Measurements from ENCODE around the gene HBE1. TPM values are rescaled to one million over a fixed set of nuclear protein-coding genes. Genes with fewer than 3 reads are reported as not detected.

The HBE1 gene
- total RNA-seq, 1 donor from 2014 or later, result 1.3 TPM

DNA sequence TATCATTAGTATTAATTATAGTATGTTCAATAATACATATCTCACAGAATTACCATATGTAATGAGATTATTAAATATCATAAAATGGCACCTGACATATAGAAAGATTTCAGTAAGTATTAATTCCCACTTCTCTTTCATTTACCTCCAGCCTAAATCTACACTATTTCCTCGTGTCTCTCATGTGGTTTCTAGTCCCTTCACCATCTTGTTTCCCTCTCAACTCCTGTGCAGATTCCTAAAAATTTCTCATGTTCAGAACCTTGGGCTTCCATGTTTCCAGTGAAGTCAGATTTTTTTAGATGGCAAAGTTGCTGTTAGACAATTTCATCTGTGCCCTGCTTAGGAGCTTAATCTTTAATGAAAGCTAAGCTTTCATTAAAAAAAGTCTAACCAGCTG is 14.1 kb upstream of the HBE1 start:
- Mint-ChIP-seq H3K27ac (no peak overlapping the region), H3K36me3 (no peaks in the 10 kb centered on the region), H3K27me3 (no peaks in the 10 kb centered on the region), H3K4me3 (no peak overlapping the region), H3K4me1 (ENCODE audit: unreplicated experiment) (no peaks in the 10 kb centered on the region), H3K9me3 (no peaks in the 10 kb centered on the region)
- DNase-seq (ENCODE audit: extremely low spot score, unreplicated experiment), result no peak
- TF ChIP-seq, protein P1, sequence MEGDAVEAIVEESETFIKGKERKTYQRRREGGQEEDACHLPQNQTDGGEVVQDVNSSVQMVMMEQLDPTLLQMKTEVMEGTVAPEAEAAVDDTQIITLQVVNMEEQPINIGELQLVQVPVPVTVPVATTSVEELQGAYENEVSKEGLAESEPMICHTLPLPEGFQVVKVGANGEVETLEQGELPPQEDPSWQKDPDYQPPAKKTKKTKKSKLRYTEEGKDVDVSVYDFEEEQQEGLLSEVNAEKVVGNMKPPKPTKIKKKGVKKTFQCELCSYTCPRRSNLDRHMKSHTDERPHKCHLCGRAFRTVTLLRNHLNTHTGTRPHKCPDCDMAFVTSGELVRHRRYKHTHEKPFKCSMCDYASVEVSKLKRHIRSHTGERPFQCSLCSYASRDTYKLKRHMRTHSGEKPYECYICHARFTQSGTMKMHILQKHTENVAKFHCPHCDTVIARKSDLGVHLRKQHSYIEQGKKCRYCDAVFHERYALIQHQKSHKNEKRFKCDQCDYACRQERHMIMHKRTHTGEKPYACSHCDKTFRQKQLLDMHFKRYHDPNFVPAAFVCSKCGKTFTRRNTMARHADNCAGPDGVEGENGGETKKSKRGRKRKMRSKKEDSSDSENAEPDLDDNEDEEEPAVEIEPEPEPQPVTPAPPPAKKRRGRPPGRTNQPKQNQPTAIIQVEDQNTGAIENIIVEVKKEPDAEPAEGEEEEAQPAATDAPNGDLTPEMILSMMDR (conservative IDR thresholded peaks at IDR 0.05), result no peak

DNA sequence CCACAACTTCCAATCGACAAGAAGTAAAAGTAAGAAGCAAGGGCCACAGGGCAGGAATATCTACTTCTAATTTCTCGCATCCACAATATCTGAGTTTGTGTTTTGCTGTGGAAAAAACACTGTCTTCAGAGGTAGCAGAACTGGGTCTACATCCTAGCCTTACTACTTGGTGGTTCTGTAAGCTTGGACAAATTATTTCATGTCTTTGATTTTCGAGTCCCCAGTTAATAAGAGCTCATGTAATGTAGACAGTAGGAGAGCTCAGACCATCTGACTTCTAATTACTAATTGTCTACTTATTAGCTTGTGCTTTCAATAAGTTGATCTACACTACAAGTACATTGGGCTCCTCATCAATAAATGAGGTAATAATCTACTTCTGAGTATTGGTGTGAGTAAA is 13.3 kb upstream of the HBE1 start:
- H3K4me1 Mint-ChIP-seq (ENCODE audit: unreplicated experiment), result no peaks in the 10 kb centered on the region
- H3K27ac Mint-ChIP-seq, result no peak overlapping the region
- no peak for DNase-seq (ENCODE audit: extremely low spot score, unreplicated experiment)
- no peaks in the 10 kb centered on the region for H3K36me3 Mint-ChIP-seq
- no peak overlapping the region for H3K4me3 Mint-ChIP-seq
- TF ChIP-seq, protein P1 (conservative IDR thresholded peaks at IDR 0.05), result no peak
- H3K9me3 Mint-ChIP-seq, result no peaks in the 10 kb centered on the region
- no peaks in the 10 kb centered on the region for H3K27me3 Mint-ChIP-seq

DNA sequence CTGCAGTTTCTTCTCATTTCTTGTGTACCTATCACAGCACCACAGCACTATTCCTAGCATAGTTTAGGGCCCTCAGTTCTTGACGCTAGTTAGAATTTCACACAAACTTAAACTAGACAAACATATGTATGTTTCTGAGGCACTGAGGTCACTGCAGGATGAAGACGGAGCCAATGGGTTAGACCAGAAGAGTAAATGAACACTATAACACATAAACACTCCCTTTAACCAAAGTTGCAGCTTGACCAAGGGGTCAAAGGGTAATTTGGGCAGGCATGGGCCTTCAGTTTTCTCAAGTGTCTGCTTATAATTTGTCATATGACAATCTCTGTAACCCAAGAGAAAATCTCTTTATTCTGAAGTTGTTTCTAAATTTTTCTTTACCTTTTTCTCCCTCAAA is 12.9 kb upstream of the HBE1 start:
- no peak overlapping the region for H3K27ac Mint-ChIP-seq
- no peaks in the 10 kb centered on the region for H3K9me3 Mint-ChIP-seq
- no peak for DNase-seq (ENCODE audit: extremely low spot score, unreplicated experiment)
- H3K4me3 Mint-ChIP-seq, result no peak overlapping the region
- no peaks in the 10 kb centered on the region for H3K27me3 Mint-ChIP-seq
- H3K4me1 Mint-ChIP-seq (ENCODE audit: unreplicated experiment), result no peaks in the 10 kb centered on the region
- TF ChIP-seq, protein P1 (conservative IDR thresholded peaks at IDR 0.05), result no peak
- H3K36me3 Mint-ChIP-seq, result no peaks in the 10 kb centered on the region

DNA sequence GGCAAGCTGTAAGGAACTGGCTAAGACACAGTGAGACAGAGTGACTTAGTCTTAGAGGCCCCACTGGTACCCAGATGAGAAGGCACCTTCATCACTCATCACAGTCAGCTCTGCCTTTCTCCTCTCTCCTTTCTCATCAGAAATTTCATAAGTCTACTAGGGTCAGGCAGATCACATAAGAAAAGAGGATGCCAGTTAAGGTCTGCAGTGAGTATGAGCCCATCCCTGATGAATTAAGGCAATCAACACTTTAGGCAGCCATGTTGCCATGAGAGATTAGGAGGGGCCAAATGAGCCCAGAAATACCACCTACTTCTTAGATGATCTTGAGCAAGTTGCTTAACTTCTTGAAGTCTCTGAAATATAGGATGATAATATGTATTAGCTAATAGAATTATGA is 11.9 kb upstream of the HBE1 start:
- no peaks in the 10 kb centered on the region for H3K4me1 Mint-ChIP-seq (ENCODE audit: unreplicated experiment)
- H3K9me3 Mint-ChIP-seq, result no peaks in the 10 kb centered on the region
- no peak overlapping the region for H3K27ac Mint-ChIP-seq
- DNase-seq (ENCODE audit: extremely low spot score, unreplicated experiment), result no peak
- TF ChIP-seq, protein P1 (conservative IDR thresholded peaks at IDR 0.05), result no peak
- no peak overlapping the region for H3K4me3 Mint-ChIP-seq
- no peaks in the 10 kb centered on the region for H3K27me3 Mint-ChIP-seq
- H3K36me3 Mint-ChIP-seq, result no peaks in the 10 kb centered on the region

DNA sequence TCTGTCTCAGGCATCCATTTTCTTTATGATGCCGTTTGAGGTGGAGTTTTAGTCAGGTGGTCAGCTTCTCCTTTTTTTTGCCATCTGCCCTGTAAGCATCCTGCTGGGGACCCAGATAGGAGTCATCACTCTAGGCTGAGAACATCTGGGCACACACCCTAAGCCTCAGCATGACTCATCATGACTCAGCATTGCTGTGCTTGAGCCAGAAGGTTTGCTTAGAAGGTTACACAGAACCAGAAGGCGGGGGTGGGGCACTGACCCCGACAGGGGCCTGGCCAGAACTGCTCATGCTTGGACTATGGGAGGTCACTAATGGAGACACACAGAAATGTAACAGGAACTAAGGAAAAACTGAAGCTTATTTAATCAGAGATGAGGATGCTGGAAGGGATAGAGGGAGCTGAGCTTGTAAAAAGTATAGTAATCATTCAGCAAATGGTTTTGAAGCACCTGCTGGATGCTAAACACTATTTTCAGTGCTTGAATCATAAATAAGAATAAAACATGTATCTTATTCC is 10.9 kb upstream of the HBE1 start:
- TF ChIP-seq, protein P1 (conservative IDR thresholded peaks at IDR 0.05), result no peak
- Mint-ChIP-seq H3K4me3 (no peak overlapping the region), H3K9me3 (no peaks in the 10 kb centered on the region), H3K36me3 (no peaks in the 10 kb centered on the region), H3K27ac (no peak overlapping the region), H3K4me1 (ENCODE audit: unreplicated experiment) (no peaks in the 10 kb centered on the region), H3K27me3 (no peaks in the 10 kb centered on the region)
- DNase-seq (ENCODE audit: extremely low spot score, unreplicated experiment), result no peak

All from type B pancreatic cell (in vitro differentiated cells).